ENCODE results near the gene CTDNEP1. TPM values are rescaled to one million over a fixed set of nuclear protein-coding genes. Genes with fewer than 3 reads are reported as not detected.

Gene CTDNEP1
- 109 TPM for total RNA-seq
- long read RNA-seq, transcript CTDNEP1-210 (8 exons, 1,708 nt) = major isoform, 122 of 131 reads
- long read RNA-seq, partial matches to known transcripts = 2 of 131 reads
- long read RNA-seq, other reads (novel, unspliced or antisense) = 6 of 131 reads

DNA sequence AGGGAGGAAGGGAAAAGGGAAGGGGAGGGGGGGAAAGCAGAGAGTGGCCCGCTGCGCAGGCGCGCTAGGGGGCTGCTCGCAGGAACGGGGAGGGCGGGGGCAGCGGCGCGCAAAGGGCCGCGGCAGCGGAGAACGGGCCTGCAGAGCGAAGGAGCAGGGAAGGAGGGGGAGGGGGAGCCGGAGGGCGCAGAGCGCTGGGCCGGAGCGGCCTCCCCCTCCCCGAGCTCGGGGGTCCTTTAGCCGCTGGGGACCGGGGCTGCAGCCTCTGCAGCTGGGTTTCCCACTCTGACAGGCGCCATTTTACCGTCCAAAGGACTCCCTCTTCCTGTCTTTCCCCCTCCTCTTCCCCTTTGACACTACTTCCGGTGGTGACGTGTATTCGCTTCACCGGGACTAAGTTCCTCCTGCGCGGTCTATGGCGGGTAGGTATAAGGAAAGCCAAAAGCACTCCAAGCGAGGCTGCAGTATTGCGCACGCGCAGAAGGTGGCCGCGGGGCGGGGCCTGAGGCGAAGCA lies at the start of gene CTDNEP1:
TSS of gene CTDNEP1 (minus strand) at position 74 of the 515 bp plus-strand sequence. CDS start 438 bp downstream, outside the sequence.
- intact Hi-C loops (cut with DNase I) = no loop called here
- DNase-seq (peak; percentile 98), ATAC-seq (ENCODE audit: poor library complexity) (peak; percentile 95)

DNA sequence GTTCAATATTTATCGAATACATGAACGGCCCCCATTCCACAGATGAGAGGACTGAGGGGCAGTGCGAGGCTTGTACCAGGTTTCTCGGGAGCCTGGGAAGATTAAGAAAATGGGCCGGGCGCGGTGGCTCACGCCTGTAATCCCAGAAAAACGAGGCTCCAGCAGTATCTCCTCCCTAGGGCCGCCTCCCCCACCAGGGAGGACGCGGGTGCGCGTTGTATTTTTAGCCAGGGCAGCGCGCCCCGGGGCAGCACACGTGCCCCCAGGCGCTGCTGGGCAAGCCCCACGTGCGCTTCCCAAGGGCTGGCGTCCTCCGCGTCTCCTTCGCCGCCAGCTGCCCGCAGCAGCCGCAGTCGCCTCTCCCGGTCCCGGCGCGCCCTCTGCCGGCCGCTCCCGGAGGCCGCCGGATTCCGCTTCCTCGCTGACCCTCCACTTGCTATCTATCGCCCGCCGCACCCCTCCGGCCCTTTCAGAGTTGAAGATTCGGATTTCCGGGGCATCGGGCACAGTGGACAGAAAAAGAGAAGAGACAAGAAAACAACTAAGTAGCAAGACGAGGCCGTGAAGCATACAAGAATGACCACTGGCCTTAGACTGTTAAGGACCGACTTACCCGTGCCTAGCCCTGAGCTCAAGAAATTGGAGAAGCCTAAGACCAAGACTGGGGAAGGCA lies 44.8 kb upstream of the CTDNEP1 start:
- ATAC-seq (ENCODE audit: poor library complexity) (peak; percentile 88), DNase-seq (peak; percentile 89)
- intact Hi-C loops (cut with DNase I) = loop anchor here (1.0 kb wide), 1 partner anchor 15 kb away; the partner anchor contains the start of gene SLC2A4

DNA sequence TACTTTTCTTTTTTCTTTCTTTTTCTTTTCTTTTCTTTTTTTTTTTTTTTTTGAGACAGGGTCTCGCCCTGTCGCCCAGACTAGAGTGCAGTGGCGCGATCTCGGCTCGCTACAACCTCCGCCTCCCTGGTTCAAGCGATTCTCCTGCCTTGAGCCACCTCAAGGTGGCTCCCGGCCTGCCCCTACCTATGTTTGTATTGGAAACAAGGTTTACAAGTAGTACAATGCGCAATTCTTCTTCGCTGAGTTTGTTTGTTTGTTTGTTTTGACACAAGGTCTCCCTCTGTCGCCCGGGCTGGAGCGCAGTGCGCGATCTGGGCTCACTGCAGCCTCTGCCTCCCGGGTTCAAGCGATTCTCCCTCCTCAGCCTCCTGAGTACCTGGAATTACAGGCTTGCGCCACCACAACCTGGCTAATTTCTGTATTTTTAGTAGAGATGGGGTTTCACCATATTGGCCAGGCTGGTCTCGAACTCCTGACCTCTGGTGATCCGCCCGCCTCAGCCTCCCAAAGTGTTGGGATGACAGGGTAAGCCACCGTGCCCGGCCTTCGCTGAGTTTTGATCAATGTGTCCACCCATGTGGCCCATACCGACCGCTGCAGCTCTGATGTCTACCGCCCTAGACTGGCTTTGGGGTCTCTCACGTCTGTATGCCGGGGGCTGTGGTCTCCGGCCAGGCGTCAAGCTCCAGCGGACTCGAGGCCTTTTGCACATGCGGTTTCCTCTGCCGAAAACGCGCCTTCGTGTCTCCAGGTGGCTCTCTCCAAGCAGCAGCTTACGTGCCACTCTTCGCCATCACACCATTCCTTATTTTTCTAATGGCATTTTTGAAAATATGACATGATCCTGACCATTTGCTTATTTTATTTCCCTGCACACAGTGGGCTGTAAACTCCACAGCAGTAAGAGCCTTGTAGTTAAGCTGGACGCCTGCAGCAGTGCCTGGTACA lies 44.0 kb upstream of the CTDNEP1 start:
- ATAC-seq (ENCODE audit: poor library complexity) (peak; percentile 2), DNase-seq (no peak)
- intact Hi-C loops (cut with DNase I) = loop anchor here (1.0 kb wide), 1 partner anchor 14 kb away; the partner anchor contains the start of gene SLC2A4

DNA sequence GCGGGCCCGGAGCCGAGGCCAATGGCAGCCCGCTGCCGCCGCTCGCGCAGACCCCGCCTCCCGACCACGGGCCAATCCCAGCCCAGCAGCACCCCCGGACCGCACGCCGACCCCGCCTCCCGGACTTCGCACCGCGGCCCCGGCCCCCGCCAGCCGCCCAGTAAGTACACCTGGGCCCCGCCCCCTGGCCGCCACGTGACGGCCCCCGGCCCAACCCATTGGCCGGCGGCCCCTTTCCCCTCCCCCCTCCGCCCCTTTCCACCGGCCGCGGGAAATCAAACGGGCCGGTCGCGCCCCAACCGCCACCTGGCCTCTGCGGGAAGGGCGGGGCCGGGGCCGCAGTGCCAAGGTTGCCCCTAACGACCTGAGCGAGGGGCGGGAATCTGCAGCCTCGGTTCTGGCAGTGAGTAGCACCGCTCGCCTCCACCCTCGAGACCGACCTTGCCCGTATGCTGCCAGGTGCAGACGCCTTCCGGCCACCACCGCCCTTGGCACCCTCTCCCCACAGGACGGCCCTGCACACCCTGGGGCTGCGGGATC lies 43.1 kb upstream of the CTDNEP1 start, which contains the start of gene YBX2:
TSS of gene YBX2 (minus strand) at position 26 of the 540 bp plus-strand sequence. CDS start 139 bp downstream, outside the sequence.
- DNase-seq = peak; percentile 78
- intact Hi-C loops (cut with DNase I) = no loop called here
- peak; percentile 18 for ATAC-seq (ENCODE audit: poor library complexity)

DNA sequence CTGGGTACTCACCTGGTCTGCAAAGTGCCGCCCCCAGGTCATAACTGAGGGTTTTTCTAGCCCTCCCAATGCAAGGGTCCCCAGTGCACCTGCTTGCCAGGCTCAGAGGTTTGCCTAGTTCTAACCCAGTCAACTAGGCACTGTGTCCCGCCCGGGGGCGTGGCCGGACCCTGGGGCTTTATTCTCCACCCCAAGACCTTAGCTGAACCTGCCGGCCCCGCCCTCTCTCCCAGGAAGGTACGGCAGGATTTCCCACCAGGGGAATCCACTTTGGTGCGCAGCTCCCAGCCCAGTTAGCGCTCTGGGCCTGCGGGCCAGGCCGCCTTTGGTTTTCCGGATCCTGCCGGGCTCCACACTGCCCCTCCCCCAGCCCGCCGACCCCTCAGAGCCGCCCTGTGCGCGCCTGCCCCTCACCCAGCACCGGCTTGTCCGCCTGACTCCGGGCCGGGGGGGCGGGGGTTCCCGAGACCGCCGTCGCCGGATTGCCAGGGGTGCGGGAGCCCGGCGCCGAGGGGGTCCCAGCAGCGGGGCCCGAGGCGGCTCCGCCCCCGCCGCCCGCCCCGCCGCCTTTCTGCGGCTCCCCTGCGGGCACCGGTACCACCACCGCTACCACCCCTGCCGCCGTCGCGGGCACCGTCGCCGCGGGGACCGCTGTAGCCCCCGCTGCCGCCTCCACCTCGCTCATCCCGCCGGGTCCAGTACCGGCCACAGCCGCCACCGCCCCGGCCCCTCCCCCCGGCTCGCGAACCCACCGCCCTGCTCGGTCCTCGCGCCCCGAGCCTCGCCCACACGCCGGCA lies 42.5 kb upstream of the CTDNEP1 start:
- peak; percentile 47 for DNase-seq
- no peak for ATAC-seq (ENCODE audit: poor library complexity)
- intact Hi-C loops (cut with DNase I) = no loop called here

- intact Hi-C loops (cut with DNase I) = no loop called here
- ATAC-seq (ENCODE audit: poor library complexity) (no peak), DNase-seq (no peak)
Observed at GRCh38 chr17:7293159-7293558, 41.6 kb upstream of the CTDNEP1 start.

DNA sequence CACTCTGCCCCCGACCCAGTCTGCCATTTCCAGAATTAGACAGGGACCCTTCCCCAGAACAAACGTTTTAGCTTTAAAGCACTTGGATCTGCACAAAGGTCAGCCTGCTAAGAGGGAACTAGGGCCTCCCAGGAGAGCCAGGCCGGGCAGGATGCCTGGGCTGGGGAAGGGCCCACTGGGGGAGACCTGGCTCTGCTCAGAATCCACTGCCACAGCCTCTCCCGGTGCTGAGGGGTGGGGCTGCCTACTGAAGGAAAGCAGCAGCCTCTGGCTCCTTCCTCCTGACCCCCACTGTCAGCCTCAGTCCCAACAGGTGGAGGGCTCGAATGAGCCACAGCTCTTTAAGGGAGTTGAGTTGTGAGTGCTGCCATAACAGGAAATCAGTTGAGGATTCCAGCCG lies 41.2 kb upstream of the CTDNEP1 start:
- ATAC-seq (ENCODE audit: poor library complexity) = no peak
- intact Hi-C loops (cut with DNase I) = no loop called here
- DNase-seq = peak; percentile 57

DNA sequence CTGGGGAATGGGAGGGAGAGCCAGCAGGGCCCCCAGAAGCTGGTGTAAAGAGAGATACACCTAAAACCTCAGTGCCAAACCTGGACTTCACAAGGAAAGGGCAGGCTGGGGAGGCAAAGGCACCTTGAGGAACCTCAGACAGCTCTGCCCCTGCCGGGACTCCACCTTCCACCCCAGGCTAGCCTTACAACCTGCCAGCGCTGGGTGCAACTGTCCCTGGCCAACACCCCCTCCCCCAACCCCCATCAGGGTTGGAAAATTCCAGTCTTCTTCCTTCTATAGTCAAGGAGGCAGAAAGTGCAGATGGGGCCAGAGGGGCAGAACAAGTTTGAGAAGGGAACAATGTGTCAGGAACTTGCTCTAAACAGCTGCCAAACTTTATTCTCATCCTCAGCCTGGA lies 40.7 kb upstream of the CTDNEP1 start:
- no peak for DNase-seq
- no peak for ATAC-seq (ENCODE audit: poor library complexity)
- intact Hi-C loops (cut with DNase I) = no loop called here

DNA sequence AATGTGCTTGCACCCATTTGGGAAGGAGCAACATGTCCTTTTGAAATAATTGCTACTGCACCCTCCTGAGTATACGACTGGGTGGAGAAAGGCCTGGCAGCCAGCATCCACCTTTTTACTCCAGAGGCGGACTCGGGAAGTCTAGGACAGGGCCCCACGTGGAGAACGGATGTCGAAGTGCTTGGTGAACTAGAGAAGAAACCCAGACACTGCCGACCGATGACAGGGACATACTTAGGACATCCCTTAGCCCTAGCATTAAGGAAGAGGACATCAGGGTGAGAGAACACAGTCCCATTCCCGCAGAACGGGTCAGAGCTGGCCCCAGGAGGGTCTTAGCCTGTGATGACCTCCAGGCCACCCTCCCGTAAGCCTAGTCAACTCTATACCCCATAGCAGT lies 39.2 kb upstream of the CTDNEP1 start:
- peak; percentile 1 for ATAC-seq (ENCODE audit: poor library complexity)
- no peak for DNase-seq
- intact Hi-C loops (cut with DNase I) = no loop called here

DNA sequence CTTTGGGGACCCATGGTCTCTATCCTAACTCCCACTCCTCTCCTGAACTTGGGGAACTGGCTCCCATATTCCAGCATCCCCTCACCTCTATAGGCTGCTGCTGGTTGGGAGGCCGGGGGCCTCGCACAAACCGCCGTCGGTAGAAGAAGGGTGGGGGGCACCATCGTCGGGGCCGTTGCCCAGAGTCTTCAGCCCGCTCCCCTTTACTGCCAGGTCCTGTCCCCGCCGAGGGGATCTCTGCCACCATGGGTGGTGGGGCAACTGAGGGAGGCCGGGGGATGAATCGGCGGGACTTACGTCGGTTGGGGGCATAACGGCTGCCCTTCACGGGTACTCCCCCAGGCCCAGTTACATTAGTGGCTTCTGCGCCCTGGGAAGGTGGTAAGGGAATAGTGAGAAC lies 38.6 kb upstream of the CTDNEP1 start:
- ATAC-seq (ENCODE audit: poor library complexity) (peak; percentile 1), DNase-seq (no peak)
- intact Hi-C loops (cut with DNase I) = no loop called here

DNA sequence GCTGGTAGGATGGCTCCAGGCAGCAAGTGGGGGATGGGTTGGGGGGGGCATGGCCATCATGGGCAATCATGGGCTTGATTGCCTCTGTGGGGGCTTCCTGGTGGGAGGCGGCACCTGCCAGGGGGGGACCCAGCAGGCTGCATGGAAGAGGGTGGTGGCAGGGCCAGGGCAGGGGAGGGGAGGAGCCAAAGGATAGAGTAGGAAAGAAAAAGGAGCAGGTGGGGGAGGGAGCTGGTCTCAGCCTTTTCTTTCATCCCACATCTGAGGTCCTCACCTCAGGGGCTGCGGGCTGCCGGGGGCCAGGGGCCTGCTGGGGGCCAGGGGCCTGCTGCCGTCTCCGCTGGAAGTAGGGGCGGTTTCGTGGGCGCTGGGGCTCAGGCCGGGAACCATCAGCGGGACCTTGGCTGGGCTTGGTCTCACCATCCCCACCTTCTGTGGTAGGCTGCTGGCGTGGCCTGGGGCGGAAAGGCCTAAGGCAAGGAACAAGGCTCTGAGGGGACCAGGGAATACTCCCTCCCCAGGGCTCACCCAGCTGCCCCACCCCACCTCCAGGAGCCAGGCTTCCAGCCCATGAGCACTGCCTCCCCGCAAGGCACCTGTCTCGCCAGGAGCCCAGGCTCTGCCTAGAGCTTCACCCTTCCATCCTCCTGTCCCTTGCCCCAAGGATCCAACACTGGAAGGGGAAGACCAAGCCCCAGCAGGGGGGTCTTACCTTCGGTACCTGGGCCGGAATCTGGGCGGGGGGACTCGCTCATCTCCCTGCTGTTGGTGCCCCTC lies 37.9 kb upstream of the CTDNEP1 start:
- intact Hi-C loops (cut with DNase I) = no loop called here
- DNase-seq (no peak), ATAC-seq (ENCODE audit: poor library complexity) (peak; percentile 16)

GRCh38 chr17:7285679-7286078 lies 34.1 kb upstream of the CTDNEP1 start:
- DNase-seq (no peak), ATAC-seq (ENCODE audit: poor library complexity) (no peak)
- intact Hi-C loops (cut with DNase I) = no loop called here

DNA sequence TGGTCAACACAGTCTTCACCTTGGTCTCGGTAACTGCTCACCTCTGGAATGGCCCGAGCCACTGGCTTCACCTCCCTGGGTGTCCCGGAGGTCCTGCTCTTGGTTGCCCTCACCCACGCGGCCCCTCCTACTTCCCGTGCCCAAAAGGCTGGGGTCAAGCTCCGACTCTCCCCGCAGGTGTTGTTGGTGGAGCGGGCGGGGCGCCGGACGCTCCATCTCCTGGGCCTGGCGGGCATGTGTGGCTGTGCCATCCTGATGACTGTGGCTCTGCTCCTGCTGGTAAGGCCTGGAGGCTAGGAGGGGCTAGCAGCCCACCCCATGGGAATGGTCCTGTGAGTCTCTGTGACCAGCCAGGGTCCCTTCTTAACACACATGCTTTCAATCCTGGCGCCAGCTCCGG lies 33.4 kb upstream of the CTDNEP1 start:
- ATAC-seq (ENCODE audit: poor library complexity) = no peak
- intact Hi-C loops (cut with DNase I) = no loop called here
- DNase-seq = no peak

DNA sequence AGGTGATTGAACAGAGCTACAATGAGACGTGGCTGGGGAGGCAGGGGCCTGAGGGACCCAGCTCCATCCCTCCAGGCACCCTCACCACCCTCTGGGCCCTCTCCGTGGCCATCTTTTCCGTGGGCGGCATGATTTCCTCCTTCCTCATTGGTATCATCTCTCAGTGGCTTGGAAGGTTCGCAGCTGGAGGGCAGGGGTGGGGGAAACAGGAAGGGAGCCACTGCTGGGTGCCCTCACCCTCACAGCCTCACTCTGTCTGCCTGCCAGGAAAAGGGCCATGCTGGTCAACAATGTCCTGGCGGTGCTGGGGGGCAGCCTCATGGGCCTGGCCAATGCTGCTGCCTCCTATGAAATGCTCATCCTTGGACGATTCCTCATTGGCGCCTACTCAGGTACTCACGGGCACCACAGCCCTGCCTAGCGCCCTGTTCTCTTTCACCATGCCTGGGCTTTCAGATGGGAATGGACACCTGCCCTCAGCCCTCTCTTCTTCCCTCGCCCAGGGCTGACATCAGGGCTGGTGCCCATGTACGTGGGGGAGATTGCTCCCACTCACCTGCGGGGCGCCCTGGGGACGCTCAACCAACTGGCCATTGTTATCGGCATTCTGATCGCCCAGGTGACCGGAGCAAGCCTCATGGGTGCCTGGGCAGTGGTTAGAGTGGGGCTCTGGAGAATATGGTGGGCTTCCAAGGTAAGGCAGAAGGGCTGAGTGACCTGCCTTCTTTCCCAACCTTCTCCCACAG lies 32.1 kb upstream of the CTDNEP1 start:
- DNase-seq = no peak
- intact Hi-C loops (cut with DNase I) = no loop called here

GRCh38 chr17:7282752-7283321 lies 31.3 kb upstream of the CTDNEP1 start:
- intact Hi-C loops (cut with DNase I) = no loop called here
- DNase-seq (no peak), ATAC-seq (ENCODE audit: poor library complexity) (peak; percentile 0)

More for the DNA sequence above, 32.1 kb upstream of the CTDNEP1 start:
- ATAC-seq (ENCODE audit: poor library complexity) = no peak

Data from Right ventricle myocardium superior (tissue), 1 donor.